C1 segment of cervical spinal cord (tissue), 14 donors: ENCODE measurements around the gene TEX264.

Experiments
- DNase-seq, 14 donors: peaks; one replicate each; lab custom pipeline; 2025; lab: John Stamatoyannopoulos, UW

TEX264 gene

DNA sequence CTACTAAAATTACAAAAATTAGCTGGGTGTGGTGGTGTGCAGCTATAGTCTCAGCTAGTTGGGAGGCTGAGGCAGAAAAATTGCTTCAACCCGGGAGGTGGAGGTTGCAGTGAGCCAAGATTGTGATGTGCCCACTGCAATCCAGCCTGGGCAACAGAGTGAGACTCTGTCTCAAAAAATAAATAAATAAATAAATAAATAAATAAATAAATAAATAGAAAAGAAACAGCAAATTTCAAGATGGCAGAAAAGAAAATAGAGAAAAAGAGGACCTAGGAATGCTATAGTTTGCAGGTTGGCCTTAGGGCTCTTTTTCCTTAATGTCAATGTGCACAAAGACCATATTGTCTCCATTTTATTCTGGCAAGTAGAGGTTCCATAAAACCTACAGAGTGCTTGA lies 79.8 kb downstream of the TEX264 start:
- DNase-seq, result no peak

DNA sequence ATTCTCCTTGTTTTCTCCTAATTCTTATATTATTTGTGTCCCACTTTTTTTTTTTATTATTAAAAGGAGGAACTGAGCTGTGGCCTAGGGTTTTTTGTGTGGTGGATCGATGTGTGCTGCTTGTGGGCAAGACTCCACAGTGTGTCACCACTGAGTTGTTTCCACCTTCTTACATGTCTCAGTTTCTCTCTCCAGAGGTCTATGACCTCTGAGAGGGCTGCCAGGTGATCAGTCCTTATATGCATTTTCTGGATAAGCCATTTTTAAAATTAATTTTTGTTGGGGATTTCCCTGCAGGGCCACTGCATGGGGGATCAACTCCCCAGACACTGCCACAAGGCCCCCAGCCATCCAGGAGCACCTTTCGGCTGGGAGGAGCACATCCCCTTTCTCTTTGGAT lies 80.2 kb downstream of the TEX264 start:
- DNase-seq, result no peak
